ENCODE results near the gene HCN4. TPM values are rescaled to one million over a fixed set of nuclear protein-coding genes. Genes with fewer than 3 reads are reported as not detected.

Gene HCN4
- total and polyA plus RNA-seq, 2 experiments from 2014 or later: 2.4 to 10.6 TPM

DNA sequence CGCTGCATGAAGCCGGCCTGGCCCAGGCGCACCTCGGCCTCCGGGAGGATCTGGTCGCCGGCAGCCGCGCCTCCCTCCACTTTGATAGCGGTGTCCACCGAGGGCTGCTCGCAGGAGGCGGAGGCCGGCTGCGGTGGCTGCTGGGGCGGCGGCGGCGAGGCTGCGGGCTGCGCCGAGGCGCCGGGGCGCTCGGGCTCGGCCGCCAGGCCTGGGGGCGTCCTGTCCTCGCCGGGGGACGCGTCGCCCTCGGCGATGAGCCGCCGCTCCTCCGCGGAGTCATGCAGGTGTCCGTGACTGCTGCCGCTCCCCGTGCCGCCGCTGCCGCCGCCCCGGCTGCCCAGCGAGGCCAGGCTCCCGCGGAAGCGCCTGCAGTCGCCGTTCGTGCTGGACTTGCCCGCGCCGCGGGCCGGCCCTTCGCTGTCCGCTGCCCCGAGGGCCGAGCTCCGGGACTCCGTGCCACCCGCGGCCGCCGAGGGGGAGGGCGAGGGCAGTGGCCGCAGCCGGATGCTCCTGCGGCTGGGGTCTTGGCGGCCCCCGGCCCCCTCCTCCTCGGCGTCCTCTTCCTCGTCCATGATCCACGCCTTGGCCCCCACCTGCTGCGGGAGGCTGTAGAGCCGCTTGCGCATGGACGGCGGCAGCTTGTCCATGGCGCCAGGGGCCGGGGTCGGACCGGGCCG lies 996 bp downstream of the HCN4 start:
- H3K27me3 ChIP-seq (ENCODE audit: insufficient read depth): peaks cover 46% of the 10 kb centered on the region
- H3K9me2 ChIP-seq (ENCODE audit: insufficient read depth): peaks cover 7% of the 10 kb centered on the region; the same call in 1 of the 2 replicates
- peaks cover 33% of the 10 kb centered on the region for H3K4me1 ChIP-seq (ENCODE audit: insufficient read depth)
- H3K36me3 ChIP-seq (ENCODE audit: insufficient read depth): peaks cover 3% of the 10 kb centered on the region; the same call in 1 of the 2 replicates
- ATAC-seq: peak; percentile 2
- H2AFZ ChIP-seq: no peak overlapping the region
- DNase-seq (ENCODE audit: low spot score): peak; percentile 41
- H3K79me2 ChIP-seq (replicated peaks; ENCODE audit: insufficient read depth): peaks cover 23% of the 10 kb centered on the region
- peak overlapping the region; percentile 88 for H3K4me3 Mint-ChIP-seq
- H4K20me1 ChIP-seq (replicated peaks; ENCODE audit: insufficient read depth): peaks cover 22% of the 10 kb centered on the region
- peaks cover 43% of the 10 kb centered on the region for H3K27me3 Mint-ChIP-seq (ENCODE audit: insufficient read depth, low read depth, poor library complexity)
- TF ChIP-seq REST (IDR thresholded peaks at IDR 0.05; ENCODE audit: unreplicated experiment) (no peak), JUNB (IDR thresholded peaks at IDR 0.05; ENCODE audit: unreplicated experiment) (no peak), ZNF331 (CRISPR knock-in tag; IDR thresholded peaks at IDR 0.05; ENCODE audit: low read depth) (no peak), ZNF114 (CRISPR knock-in tag; IDR thresholded peaks at IDR 0.05) (no peak)
- TF ChIP-seq, protein P1, sequence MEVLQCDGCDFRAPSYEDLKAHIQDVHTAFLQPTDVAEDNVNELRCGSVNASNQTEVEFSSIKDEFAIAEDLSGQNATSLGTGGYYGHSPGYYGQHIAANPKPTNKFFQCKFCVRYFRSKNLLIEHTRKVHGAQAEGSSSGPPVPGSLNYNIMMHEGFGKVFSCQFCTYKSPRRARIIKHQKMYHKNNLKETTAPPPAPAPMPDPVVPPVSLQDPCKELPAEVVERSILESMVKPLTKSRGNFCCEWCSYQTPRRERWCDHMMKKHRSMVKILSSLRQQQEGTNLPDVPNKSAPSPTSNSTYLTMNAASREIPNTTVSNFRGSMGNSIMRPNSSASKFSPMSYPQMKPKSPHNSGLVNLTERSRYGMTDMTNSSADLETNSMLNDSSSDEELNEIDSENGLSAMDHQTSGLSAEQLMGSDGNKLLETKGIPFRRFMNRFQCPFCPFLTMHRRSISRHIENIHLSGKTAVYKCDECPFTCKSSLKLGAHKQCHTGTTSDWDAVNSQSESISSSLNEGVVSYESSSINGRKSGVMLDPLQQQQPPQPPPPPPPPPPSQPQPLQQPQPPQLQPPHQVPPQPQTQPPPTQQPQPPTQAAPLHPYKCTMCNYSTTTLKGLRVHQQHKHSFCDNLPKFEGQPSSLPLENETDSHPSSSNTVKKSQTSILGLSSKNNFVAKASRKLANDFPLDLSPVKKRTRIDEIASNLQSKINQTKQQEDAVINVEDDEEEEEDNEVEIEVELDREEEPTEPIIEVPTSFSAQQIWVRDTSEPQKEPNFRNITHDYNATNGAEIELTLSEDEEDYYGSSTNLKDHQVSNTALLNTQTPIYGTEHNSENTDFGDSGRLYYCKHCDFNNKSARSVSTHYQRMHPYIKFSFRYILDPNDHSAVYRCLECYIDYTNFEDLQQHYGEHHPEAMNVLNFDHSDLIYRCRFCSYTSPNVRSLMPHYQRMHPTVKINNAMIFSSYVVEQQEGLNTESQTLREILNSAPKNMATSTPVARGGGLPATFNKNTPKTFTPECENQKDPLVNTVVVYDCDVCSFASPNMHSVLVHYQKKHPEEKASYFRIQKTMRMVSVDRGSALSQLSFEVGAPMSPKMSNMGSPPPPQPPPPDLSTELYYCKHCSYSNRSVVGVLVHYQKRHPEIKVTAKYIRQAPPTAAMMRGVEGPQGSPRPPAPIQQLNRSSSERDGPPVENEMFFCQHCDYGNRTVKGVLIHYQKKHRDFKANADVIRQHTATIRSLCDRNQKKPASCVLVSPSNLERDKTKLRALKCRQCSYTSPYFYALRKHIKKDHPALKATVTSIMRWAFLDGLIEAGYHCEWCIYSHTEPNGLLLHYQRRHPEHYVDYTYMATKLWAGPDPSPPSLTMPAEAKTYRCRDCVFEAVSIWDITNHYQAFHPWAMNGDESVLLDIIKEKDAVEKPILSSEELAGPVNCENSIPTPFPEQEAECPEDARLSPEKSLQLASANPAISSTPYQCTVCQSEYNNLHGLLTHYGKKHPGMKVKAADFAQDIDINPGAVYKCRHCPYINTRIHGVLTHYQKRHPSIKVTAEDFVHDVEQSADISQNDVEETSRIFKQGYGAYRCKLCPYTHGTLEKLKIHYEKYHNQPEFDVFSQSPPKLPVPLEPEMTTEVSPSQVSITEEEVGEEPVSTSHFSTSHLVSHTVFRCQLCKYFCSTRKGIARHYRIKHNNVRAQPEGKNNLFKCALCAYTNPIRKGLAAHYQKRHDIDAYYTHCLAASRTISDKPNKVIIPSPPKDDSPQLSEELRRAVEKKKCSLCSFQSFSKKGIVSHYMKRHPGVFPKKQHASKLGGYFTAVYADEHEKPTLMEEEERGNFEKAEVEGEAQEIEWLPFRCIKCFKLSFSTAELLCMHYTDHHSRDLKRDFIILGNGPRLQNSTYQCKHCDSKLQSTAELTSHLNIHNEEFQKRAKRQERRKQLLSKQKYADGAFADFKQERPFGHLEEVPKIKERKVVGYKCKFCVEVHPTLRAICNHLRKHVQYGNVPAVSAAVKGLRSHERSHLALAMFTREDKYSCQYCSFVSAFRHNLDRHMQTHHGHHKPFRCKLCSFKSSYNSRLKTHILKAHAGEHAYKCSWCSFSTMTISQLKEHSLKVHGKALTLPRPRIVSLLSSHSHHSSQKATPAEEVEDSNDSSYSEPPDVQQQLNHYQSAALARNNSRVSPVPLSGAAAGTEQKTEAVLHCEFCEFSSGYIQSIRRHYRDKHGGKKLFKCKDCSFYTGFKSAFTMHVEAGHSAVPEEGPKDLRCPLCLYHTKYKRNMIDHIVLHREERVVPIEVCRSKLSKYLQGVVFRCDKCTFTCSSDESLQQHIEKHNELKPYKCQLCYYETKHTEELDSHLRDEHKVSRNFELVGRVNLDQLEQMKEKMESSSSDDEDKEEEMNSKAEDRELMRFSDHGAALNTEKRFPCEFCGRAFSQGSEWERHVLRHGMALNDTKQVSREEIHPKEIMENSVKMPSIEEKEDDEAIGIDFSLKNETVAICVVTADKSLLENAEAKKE (CRISPR knock-in tag; IDR thresholded peaks at IDR 0.05): no peak
- no peak overlapping the region for H3K27ac Mint-ChIP-seq
- peaks cover 68% of the 10 kb centered on the region for H3K4me1 Mint-ChIP-seq
- H3K36me3 Mint-ChIP-seq (ENCODE audit: low read depth): no peaks in the 10 kb centered on the region
- no peaks in the 10 kb centered on the region for H3F3A ChIP-seq (replicated peaks; ENCODE audit: low read depth)
- H3K9me3 Mint-ChIP-seq: no peaks in the 10 kb centered on the region
- peak overlapping the region; percentile 76 for H3K4me3 ChIP-seq
- no peak overlapping the region for H3K27ac ChIP-seq (ENCODE audit: low read depth)
- H3K4me2 ChIP-seq: peak overlapping the region; percentile 90

Data from GM23338 (cell line).